HS-27A (cell line): ENCODE measurements around the gene BMP6.
"Not testable (repeated sequence)": the region's sequence is repeated elsewhere in the genome, so short reads cannot be mapped to it uniquely, and the experiment has no call there.

Experiments
- DNase-seq: peaks from one replicate; pipeline ENCODE4 v3.0.0-alpha.2; 2012; ENCODE audit warnings: low read depth, missing footprints

BMP6 gene

GRCh38 chr6:7887278-7887991, 161.5 kb downstream of the BMP6 start:
- no peak for DNase-seq

GRCh38 chr6:7888587-7889357, 162.9 kb downstream of the BMP6 start:
- no peak for DNase-seq

DNA sequence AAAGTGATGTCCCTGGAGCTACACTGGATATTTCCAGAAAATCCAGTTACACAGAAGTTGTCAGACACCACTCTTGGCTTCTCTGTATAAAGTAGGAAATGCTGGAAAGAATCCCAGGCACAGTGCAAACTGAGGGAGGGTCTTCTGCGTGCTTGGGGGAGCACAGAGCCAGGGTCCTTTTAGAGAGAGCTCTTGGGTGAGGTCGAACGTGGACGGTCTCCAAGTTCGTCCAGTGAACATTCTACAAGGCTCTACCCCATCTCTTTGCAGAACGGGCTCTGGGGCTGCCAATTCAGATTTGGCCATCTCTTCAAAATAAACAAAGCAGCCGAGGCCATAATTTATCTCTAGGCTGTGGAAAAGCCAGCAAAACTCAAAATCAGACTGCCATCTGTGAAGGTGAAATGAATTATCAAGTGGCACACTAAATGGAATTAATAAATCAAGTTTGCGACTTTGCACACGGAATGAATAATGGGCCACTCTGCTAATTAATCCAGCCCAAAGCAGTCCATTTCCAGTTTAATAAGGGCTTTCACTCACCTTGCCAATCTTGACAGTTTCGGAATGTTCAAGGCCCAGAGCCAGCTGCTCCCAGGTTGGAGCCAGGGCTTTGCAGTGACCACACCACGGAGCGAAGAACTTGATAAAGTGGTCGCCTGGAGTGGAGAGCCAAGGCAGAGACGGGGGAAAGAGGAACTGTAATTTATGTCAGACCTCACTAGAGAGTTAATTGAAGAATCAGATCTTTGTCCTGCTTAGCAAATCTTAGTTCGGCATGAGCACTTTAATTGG, 165.4 kb downstream of the BMP6 start:
- no peak for DNase-seq

GRCh38 chr6:7892367-7892766, 166.5 kb downstream of the BMP6 start:
- DNase-seq: not testable (repeated sequence)

GRCh38 chr6:7893342-7893741, 167.4 kb downstream of the BMP6 start:
- no peak for DNase-seq

GRCh38 chr6:7894262-7895124, 168.6 kb downstream of the BMP6 start:
- no peak for DNase-seq

DNA sequence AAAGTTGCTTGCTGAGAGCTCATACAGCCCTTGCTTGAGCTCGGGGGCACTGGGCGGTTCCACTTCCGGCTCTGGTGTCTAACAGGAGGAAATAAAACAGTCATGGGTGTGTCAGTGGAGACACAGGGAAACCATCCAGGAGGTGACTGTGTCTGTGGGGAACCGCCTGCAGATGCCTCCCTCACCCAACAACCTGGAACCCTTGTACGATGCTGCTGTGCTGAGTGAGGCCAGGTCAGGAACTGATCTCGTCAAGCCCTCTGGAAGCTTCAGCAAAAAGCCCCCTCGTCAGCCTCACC, 169.2 kb downstream of the BMP6 start:
- DNase-seq: no peak

GRCh38 chr6:7896465-7896987, 170.6 kb downstream of the BMP6 start:
- no peak for DNase-seq

GRCh38 chr6:7897461-7898192, 171.7 kb downstream of the BMP6 start:
- no peak for DNase-seq

- DNase-seq: not testable (repeated sequence)
Observed at GRCh38 chr6:7898193-7898586, 172.3 kb downstream of the BMP6 start.

GRCh38 chr6:7899101-7899888, 173.4 kb downstream of the BMP6 start:
- DNase-seq: no peak

- DNase-seq: no peak
Observed at GRCh38 chr6:7899889-7900213, 174.0 kb downstream of the BMP6 start.

- no peak for DNase-seq
Observed at GRCh38 chr6:7900621-7901020, 174.7 kb downstream of the BMP6 start.

- no peak for DNase-seq
Observed at GRCh38 chr6:7901056-7901455, 175.2 kb downstream of the BMP6 start.

- DNase-seq: no peak
Observed at GRCh38 chr6:7901780-7902179, 175.9 kb downstream of the BMP6 start.

GRCh38 chr6:7902221-7902620, 176.3 kb downstream of the BMP6 start:
- DNase-seq: no peak

GRCh38 chr6:7902867-7903266, 177.0 kb downstream of the BMP6 start:
- no peak for DNase-seq

- DNase-seq: no peak
Observed at GRCh38 chr6:7903673-7904072, 177.8 kb downstream of the BMP6 start.

DNA sequence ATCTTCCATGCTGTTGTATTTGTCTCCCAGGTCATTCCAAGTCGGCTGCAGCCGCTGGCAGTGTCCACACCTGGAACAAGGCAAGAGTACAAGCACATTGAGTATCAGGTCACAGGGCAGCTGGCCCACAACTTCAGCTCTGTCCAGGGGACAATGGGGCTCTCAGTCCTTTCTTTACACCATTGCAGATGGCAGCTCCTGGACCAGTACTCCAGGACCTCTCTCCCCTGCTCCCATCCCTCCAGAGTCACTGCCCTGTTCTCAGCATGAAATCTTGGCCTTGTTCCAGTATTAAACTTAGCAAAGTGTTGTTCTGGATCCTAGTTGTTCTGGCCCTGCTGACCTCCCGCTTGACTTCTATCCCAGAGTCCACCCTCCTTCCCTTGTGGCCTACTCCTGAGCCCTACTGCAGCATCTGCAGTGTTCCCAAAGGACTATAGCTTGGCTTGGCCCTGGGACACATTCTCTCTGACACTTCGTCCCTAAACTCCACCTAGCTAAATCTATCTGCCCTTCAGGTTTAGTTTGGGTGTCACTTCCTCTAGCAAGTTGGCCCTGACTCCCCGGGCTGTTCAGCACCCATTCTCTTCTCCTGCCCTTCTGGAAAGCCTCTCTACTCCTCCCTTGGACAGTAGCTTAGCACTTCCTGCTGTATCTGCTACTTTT, 178.9 kb downstream of the BMP6 start:
- DNase-seq: no peak

- DNase-seq: no peak
Observed at GRCh38 chr6:7905416-7905815, 179.5 kb downstream of the BMP6 start.
